ENCODE results near the gene TESPA1.
A peak's percentile ranks its signal among the peaks of the same experiment; 100 is the strongest.
"Not testable (repeated sequence)": the region's sequence is repeated elsewhere in the genome, so short reads cannot be mapped to it uniquely, and the experiment has no call there.

TESPA1 gene

GRCh38 chr12:54984658-54985376, at the start of gene TESPA1:
TESPA1 (minus strand) TSS chr12:54984762; CDS start chr12:54974562, 10,200 bp downstream.
- no peak for DNase-seq (ENCODE audit: low spot score)

- DNase-seq (ENCODE audit: low spot score): no peak
Observed at GRCh38 chr12:55034218-55034617, 49.7 kb upstream of the TESPA1 start.

- no peak for DNase-seq (ENCODE audit: low spot score)
Observed at GRCh38 chr12:55025508-55025907, 40.9 kb upstream of the TESPA1 start.

GRCh38 chr12:55024575-55024974, 40.0 kb upstream of the TESPA1 start:
- no peak for DNase-seq (ENCODE audit: low spot score)

- DNase-seq (ENCODE audit: low spot score): peak; percentile 84
Observed at GRCh38 chr12:55019784-55020183, 35.2 kb upstream of the TESPA1 start, which contains the start of gene NEUROD4. NEUROD4 (plus strand) TSS chr12:55019974; CDS start chr12:55026440, 6,466 bp downstream.

- DNase-seq (ENCODE audit: low spot score): no peak
Observed at GRCh38 chr12:55017416-55017925, 32.9 kb upstream of the TESPA1 start.

GRCh38 chr12:55008944-55009585, 24.5 kb upstream of the TESPA1 start:
- no peak for DNase-seq (ENCODE audit: low spot score)

GRCh38 chr12:55002355-55002754, 17.8 kb upstream of the TESPA1 start:
- DNase-seq (ENCODE audit: low spot score): no peak

GRCh38 chr12:55001198-55001868, 16.8 kb upstream of the TESPA1 start:
- no peak for DNase-seq (ENCODE audit: low spot score)

- DNase-seq (ENCODE audit: low spot score): no peak
Observed at GRCh38 chr12:54998958-54999510, 14.5 kb upstream of the TESPA1 start.

- DNase-seq (ENCODE audit: low spot score): no peak
Observed at GRCh38 chr12:54997929-54998522, 13.5 kb upstream of the TESPA1 start.

GRCh38 chr12:54996205-54996604, 11.6 kb upstream of the TESPA1 start:
- DNase-seq (ENCODE audit: low spot score): no peak

- peak; percentile 71 for DNase-seq (ENCODE audit: low spot score)
Observed at GRCh38 chr12:54993181-54993835, 8.7 kb upstream of the TESPA1 start.

GRCh38 chr12:54991991-54992375, 7.4 kb upstream of the TESPA1 start:
- DNase-seq (ENCODE audit: low spot score): no peak

GRCh38 chr12:54991161-54991990, 6.8 kb upstream of the TESPA1 start:
- DNase-seq (ENCODE audit: low spot score): no peak

- DNase-seq (ENCODE audit: low spot score): no peak
Observed at GRCh38 chr12:54989829-54990228, 5.3 kb upstream of the TESPA1 start.

GRCh38 chr12:54988402-54989054, 4.0 kb upstream of the TESPA1 start:
- no peak for DNase-seq (ENCODE audit: low spot score)

- no peak for DNase-seq (ENCODE audit: low spot score)
Observed at GRCh38 chr12:54987611-54988231, 3.2 kb upstream of the TESPA1 start.

GRCh38 chr12:54986773-54987172, 2.2 kb upstream of the TESPA1 start:
- DNase-seq (ENCODE audit: low spot score): not testable (repeated sequence)

Measured in AG20443 (cell line).